ENCODE data around the gene CPNE6. TPM values are rescaled to one million over a fixed set of nuclear protein-coding genes. Genes with fewer than 3 reads are reported as not detected.

CPNE6 gene
- total RNA-seq, 1 experiment from 2014 or later, result not detected

- RAD21 ChIA-PET (ENCODE audit: low non-redundant PET in 1 of 2, low total read pairs in 2 of 2, uncharacterized antibody in 2 of 2, unreplicated experiment in 2 of 2), result no interaction called here
- H3K27ac ChIP-seq (ENCODE audit: low read depth, low read length), result no peak overlapping the region
Measured at GRCh38 chr14:24060443-24060842, 10.9 kb upstream of the CPNE6 start.

More at GRCh38 chr14:24060443-24060842, 10.9 kb upstream of the CPNE6 start:
- ATAC-seq, result no peak
- POLR2A ChIA-PET, result interaction anchor here (0.8 kb wide), 1 partner anchor 33 kb away, joined by 3 read pairs; the partner anchor contains the start of gene PCK2
- BruUV-seq (replicated peaks), result no TSS peak
- Histone ChIP-seq H2AFZ (ENCODE audit: low read depth, low read length, poor library complexity, severe bottlenecking) (no peak overlapping the region), H3K27me3 (ENCODE audit: insufficient read depth, low read length) (no peaks in the 10 kb centered on the region), H3K4me2 (ENCODE audit: low read length) (no peak overlapping the region), H4K20me1 (ENCODE audit: insufficient read depth) (no peaks in the 10 kb centered on the region), H3K79me2 (ENCODE audit: insufficient read depth, low read length) (no peaks in the 10 kb centered on the region), H3K4me3 (replicated peaks in 1 of 2; ENCODE audit: low read depth in 1 of 2, low read length in 2 of 2) (no peak overlapping the region), H3K36me3 (ENCODE audit: control insufficient read depth in 1 of 2, insufficient read depth in 2 of 2, low read length in 2 of 2) (no peaks in the 10 kb centered on the region), H3K4me1 (ENCODE audit: control insufficient read depth in 1 of 2, insufficient read depth in 2 of 2, low read length in 2 of 2) (no peaks in the 10 kb centered on the region), H3K9me2 (ENCODE audit: insufficient read depth) (no peaks in the 10 kb centered on the region), H3K9me3 (ENCODE audit: control insufficient read depth in 1 of 2, insufficient read depth in 1 of 2, low read depth in 1 of 2, low read length in 2 of 2) (no peaks in the 10 kb centered on the region), H3K9ac (ENCODE audit: low read length) (no peak overlapping the region)
- TF ChIP-seq SIN3A (IDR thresholded peaks at IDR 0.05; ENCODE audit: low read depth) (no peak), CEBPB (IDR thresholded peaks at IDR 0.05; ENCODE audit: low read depth) (no peak), POLR2AphosphoS5 (IDR thresholded peaks at IDR 0.05; ENCODE audit: low read depth, low read length) (no peak), JUND (IDR thresholded peaks at IDR 0.05) (no peak), TCF7L2 (IDR thresholded peaks at IDR 0.05; ENCODE audit: borderline replicate concordance, extremely low read depth, insufficient read depth, insufficient read length) (no peak), ZFX (IDR thresholded peaks at IDR 0.05) (no peak), SP1 (IDR thresholded peaks at IDR 0.05; ENCODE audit: low read depth) (no peak), ZNF274 (IDR thresholded peaks at IDR 0.05; ENCODE audit: low read depth, low read length) (no peak), MAX (IDR thresholded peaks at IDR 0.05) (no peak), YY1 (IDR thresholded peaks at IDR 0.05; ENCODE audit: extremely low read depth, insufficient replicate concordance, low read depth, low read length) (no peak), POLR2A (IDR thresholded peaks at IDR 0.05; ENCODE audit: borderline replicate concordance, extremely low read depth, insufficient read depth, insufficient read length) (no peak), CBX3 (IDR thresholded peaks at IDR 0.05; ENCODE audit: low read depth) (no peak), REST (IDR thresholded peaks at IDR 0.05; ENCODE audit: low read depth) (no peak), SRF (IDR thresholded peaks at IDR 0.05; ENCODE audit: low read depth) (no peak)
- intact Hi-C loops (cut with micrococcal nuclease), result no loop called here
- no peak for DNase-seq (ENCODE audit: low read depth, low spot score)
- CTCF ChIA-PET, result interaction anchor here (1.2 to 1.6 kb wide), 2 partner anchors 30 to 48 kb away, joined by 4 to 8 read pairs; no protein-coding TSS in a partner anchor

All from HCT116 (cell line).